AG04450 (cell line): ENCODE measurements around the gene C10orf90. TPM values are rescaled to one million over a fixed set of nuclear protein-coding genes. Genes with fewer than 3 reads are reported as not detected.

ENCODE experiments used
- CTCF ChIA-PET: fragments of 300-600, 350-600 bp; formaldehyde crosslinking; extraction: SDS; loops from one replicate; lab custom pipeline; 2022; ENCODE audit warnings: antibody characterized with exemption, inconsistent platforms; lab: Charles Lee
- POLR2A ChIA-PET: fragments of 350-600 bp; formaldehyde crosslinking; extraction: SDS; loops from one replicate; lab custom pipeline; 2021; ENCODE audit warnings: antibody characterized with exemption, inconsistent platforms; lab: Yijun Ruan, JAX
- DNase-seq: peaks from one replicate; pipeline ENCODE4 v3.0.0-alpha.2; 2011; ENCODE audit warnings: low read depth, low spot score
- H3K27ac ChIP-seq: one replicate; pipeline ENCODE4 v1.5.1; 2012; ENCODE audit warnings: low read depth, low read length, control low read depth
- H3K27me3 ChIP-seq: one replicate; pipeline ENCODE4 v1.6.0; 2012; ENCODE audit warnings: low read length; ENCODE audit not compliant: control insufficient read depth, insufficient read depth
- H3K4me3 ChIP-seq: 2 replicates; pipeline ENCODE4 v1.5.1; 2011; ENCODE audit warnings: mild to moderate bottlenecking, low read depth, low read length, control low read depth
- H3K9me3 ChIP-seq: 2 replicates; pipeline ENCODE4 v1.5.1; 2012; ENCODE audit warnings: low read length; ENCODE audit not compliant: control insufficient read depth, insufficient read depth
- CTCF ChIP-seq: IDR thresholded peaks from 2 replicates; pipeline ENCODE4 v1.5.1; 2011; ENCODE audit warnings: low read depth, low read length, control low read depth, inconsistent platforms
- polyA plus RNA-seq: library from polyadenylated mRNA; depleted of rRNA; stranded (reverse); fragments of >200 nt; gene quantifications from 2 replicates; pipeline ENCODE4 v1.2.3, GENCODE V29; 2011

The C10orf90 gene
- polyA plus RNA-seq, 1 experiment = 0.10 TPM

GRCh38 chr10:126497672-126498071 is 172.8 kb downstream of the C10orf90 start:
- CTCF ChIA-PET = interaction anchor here (0.6 kb wide), 1 partner anchor 1334 kb away, joined by 4 read pairs; no protein-coding TSS in a partner anchor
- no peak for DNase-seq
- Histone ChIP-seq H3K27ac (no peak overlapping the region), H3K27me3 (no peaks in the 10 kb centered on the region), H3K9me3 (no peaks in the 10 kb centered on the region), H3K4me3 (no peak overlapping the region)
- POLR2A ChIA-PET = no interaction called here
- TF ChIP-seq CTCF = 0 out of 2 replicates have a peak, but pooled peaks have one; percentile 4

DNA sequence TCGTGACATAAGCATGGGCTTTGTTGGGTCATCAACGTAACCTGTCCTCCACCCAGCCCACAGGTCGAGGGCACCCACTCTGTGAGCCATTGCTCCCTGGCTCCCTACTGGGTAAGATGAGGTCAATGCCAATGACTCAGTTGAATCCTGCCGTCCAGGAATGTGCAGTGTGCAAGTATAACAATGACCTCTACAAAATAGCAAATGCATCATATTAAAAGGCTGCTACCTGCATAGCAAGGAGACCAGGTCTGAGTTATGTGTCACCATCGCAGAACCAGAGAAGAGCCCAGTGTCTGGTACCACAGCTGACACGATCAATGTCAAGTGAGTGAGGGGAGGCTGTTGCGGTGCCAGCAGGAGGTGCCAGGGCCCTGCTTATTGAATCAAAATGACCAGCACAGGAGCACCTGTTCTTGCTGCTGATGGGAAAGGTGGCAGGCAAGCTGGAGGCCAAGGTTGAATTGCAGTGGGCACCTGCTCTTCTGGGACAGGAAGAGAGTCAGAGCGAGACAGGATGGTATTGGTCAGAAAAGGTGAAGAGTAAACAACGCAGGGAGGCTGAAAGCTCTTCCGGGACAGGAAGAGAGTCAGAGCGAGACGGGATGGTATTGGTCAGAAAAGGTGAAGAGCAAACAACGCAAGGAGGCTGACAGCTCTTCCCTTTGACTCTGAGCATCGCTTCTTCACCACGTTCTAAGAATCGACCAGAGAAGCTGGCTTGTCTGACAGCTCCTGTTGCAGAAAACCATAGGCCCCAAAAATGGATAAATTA is 173.5 kb downstream of the C10orf90 start:
- ChIA-PET CTCF (no interaction called here), POLR2A (no interaction called here)
- DNase-seq = no peak
- no peak overlapping the region for H3K27ac ChIP-seq
- no peaks in the 10 kb centered on the region for H3K27me3 ChIP-seq
- H3K9me3 ChIP-seq = no peaks in the 10 kb centered on the region
- no peak overlapping the region for H3K4me3 ChIP-seq
- TF ChIP-seq CTCF = no peak

GRCh38 chr10:126491476-126491875 is 179.0 kb downstream of the C10orf90 start:
- DNase-seq = no peak
- Histone ChIP-seq H3K27me3 (peaks cover 4% of the 10 kb centered on the region), H3K9me3 (no peaks in the 10 kb centered on the region), H3K4me3 (no peak overlapping the region), H3K27ac (no peak overlapping the region)
- ChIA-PET CTCF (no interaction called here), POLR2A (no interaction called here)
- no peak for TF ChIP-seq CTCF

DNA sequence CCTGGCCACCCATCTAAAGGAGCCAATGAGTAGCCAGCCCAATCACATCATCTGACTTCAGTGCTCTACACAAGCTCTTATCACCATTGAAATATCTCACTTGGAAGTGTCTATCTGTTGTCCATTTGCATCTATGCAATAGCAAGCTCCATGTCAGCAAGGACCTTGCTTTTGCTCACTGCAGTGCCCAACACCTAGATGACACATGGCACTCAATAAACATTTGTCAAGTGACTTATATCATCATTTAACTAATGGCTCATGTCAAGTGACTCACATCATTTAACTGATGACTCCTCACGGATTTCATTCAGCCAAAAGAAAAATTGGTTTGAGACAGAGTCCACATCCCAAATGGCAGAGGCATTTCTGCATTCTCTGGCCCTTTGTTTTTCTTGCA is 189.3 kb downstream of the C10orf90 start:
- ChIA-PET POLR2A (no interaction called here), CTCF (no interaction called here)
- no peak for TF ChIP-seq CTCF
- Histone ChIP-seq H3K27ac (no peak overlapping the region), H3K4me3 (no peak overlapping the region), H3K27me3 (peaks cover 2% of the 10 kb centered on the region), H3K9me3 (no peaks in the 10 kb centered on the region)
- DNase-seq = no peak

DNA sequence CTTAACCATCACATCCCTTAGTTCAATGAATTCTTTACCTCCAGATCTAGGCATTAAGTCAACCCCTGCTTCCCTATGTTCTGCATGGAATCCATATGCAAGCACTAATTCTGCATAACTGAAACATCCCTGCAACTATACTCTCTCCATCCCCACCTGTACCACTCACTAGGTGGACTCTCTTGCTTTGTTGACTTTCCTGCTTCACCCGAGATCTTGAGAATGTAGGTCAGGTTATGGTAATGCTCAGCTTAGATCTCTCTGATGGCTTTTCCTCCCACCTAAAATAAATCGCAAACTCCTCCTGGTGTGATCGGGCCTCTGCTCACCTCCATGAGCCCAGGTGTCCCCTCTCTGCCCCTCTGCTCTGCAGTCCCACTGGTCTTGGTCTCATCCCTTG is 189.8 kb downstream of the C10orf90 start:
- Histone ChIP-seq H3K27me3 (peaks cover 2% of the 10 kb centered on the region), H3K4me3 (no peak overlapping the region), H3K27ac (no peak overlapping the region), H3K9me3 (no peaks in the 10 kb centered on the region)
- no peak for TF ChIP-seq CTCF
- CTCF ChIA-PET = no interaction called here
- POLR2A ChIA-PET = no interaction called here
- DNase-seq = no peak
